Endothelial cell of umbilical vein (primary cell): Measurements from ENCODE around the gene AKAP13.

Source experiments
- POLR2A ChIP-seq: IDR thresholded peaks from 2 replicates; pipeline ENCODE4 v1.6.1; 2012; ENCODE audit warnings: low read depth, mild to moderate bottlenecking, control low read depth, low read length
- TF ChIP-seq, protein P1 (sequence below), 2 donors: IDR thresholded peaks; 1 replicate in 1 of 2; 2 replicates in 1 of 2; pipeline ENCODE4 v1.5.1; 2011; ENCODE audit warnings: low read length in 2 of 2, mild to moderate bottlenecking in 2 of 2, moderate library complexity in 2 of 2, control low read depth in 1 of 2, inconsistent platforms in 1 of 2, low read depth in 1 of 2; ENCODE audit not compliant: insufficient read depth in 1 of 2; ENCODE audit errors: extremely low read depth in 1 of 2

- TF ChIP-seq POLR2A = no peak
- TF ChIP-seq, protein P1, sequence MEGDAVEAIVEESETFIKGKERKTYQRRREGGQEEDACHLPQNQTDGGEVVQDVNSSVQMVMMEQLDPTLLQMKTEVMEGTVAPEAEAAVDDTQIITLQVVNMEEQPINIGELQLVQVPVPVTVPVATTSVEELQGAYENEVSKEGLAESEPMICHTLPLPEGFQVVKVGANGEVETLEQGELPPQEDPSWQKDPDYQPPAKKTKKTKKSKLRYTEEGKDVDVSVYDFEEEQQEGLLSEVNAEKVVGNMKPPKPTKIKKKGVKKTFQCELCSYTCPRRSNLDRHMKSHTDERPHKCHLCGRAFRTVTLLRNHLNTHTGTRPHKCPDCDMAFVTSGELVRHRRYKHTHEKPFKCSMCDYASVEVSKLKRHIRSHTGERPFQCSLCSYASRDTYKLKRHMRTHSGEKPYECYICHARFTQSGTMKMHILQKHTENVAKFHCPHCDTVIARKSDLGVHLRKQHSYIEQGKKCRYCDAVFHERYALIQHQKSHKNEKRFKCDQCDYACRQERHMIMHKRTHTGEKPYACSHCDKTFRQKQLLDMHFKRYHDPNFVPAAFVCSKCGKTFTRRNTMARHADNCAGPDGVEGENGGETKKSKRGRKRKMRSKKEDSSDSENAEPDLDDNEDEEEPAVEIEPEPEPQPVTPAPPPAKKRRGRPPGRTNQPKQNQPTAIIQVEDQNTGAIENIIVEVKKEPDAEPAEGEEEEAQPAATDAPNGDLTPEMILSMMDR (IDR thresholded peaks at IDR 0.05; ENCODE audit: extremely low read depth in 1 of 2, insufficient read depth in 1 of 2, low read depth in 1 of 2, low read length in 2 of 2) = no peak
Observed at GRCh38 chr15:85606738-85607137, 226.3 kb downstream of the AKAP13 start.
